Psoas muscle (tissue), 8 donors: ENCODE data around the gene ZNHIT6. TPM values are rescaled to one million over a fixed set of nuclear protein-coding genes. Genes with fewer than 3 reads are reported as not detected.

Source experiments
- ATAC-seq, 4 donors: fragments of 200-7000 bp; cut with Tn5 transposase; one replicate each; pipeline ENCODE4 v1.9.1; 2020; ENCODE audit warnings: moderate library complexity in 3 of 4, mild to moderate bottlenecking in 2 of 4
- DNase-seq, 2 donors: peaks; one replicate each; pipeline ENCODE4 v3.0.0-alpha.2; 2020
- H3K27ac ChIP-seq: fragments of 200-600 bp; one replicate; pipeline ENCODE4 v1.8.0; 2022
- H3K27me3 ChIP-seq, 3 donors: fragments of 200-600 bp in 1 of 3; one replicate each; pipeline versions ENCODE4 v1.6.1 to v1.8.0; 2013 to 2022; ENCODE audit warnings: low read length in 2 of 3, mild to moderate bottlenecking in 2 of 3, moderate library complexity in 1 of 3; ENCODE audit not compliant: insufficient read depth in 3 of 3
- H3K36me3 ChIP-seq, 2 donors: fragments of 200-600 bp in 1 of 2; one replicate each; pipeline versions ENCODE4 v1.6.1 to v1.8.0; 2013 to 2022; ENCODE audit warnings: low read depth in 1 of 2, mild to moderate bottlenecking in 1 of 2, moderate library complexity in 1 of 2; ENCODE audit not compliant: insufficient read depth in 1 of 2
- H3K4me1 ChIP-seq: fragments of 200-600 bp; one replicate; pipeline ENCODE4 v1.8.0; 2022
- H3K4me3 ChIP-seq: fragments of 200-600 bp; one replicate; pipeline ENCODE4 v1.8.0; 2022; ENCODE audit warnings: mild to moderate bottlenecking
- H3K9me3 ChIP-seq: fragments of 200-600 bp; one replicate; pipeline ENCODE4 v1.8.0; 2022
- WGBS, 3 donors: extraction: QIAGEN DNeasy Blood & Tissue Kit; methylation state at CpG; one replicate each; pipeline versions ENCODE4 v1.1.6 to v1.1.7; 2013; 5-methylcytosine and 5-hydroxymethylcytosine counted together
- intact Hi-C, 2 donors: fragments of 100-400 bp; cut with DNase I; formaldehyde crosslinking; loops; one replicate each; pipeline versions ENCODE4 v1.11.0 to v1.14.2; 2022
- long read RNA-seq, 2 donors: library from polyadenylated mRNA; unstranded; transcript quantifications; one replicate each; pipeline ENCODE4 v2.0.0, GENCODE V29; 2021
- polyA plus RNA-seq, 3 donors: library from polyadenylated mRNA; stranded (reverse); fragments of 200-250 nt; gene quantifications; one replicate each; pipeline ENCODE4 v1.2.3, GENCODE V29; 2013
- total RNA-seq, 4 donors: library from RNA; stranded (reverse); fragmentation: NEBNext Ultra II Directional in 2 of 4; extraction: Animal tissue kit (Norgen Biotek cat#: 25700) in 2 of 4; gene quantifications; one replicate each; pipeline versions ENCODE4 v1.2.1 to v1.2.4, GENCODE V29; 2021 to 2023
- TF ChIP-seq, protein P1 (sequence below): fragments of 200-600 bp; IDR thresholded peaks from one replicate; pipeline ENCODE4 v1.8.0; 2022; ENCODE audit warnings: antibody characterized with exemption
- donor health status: healthy with polysubstance abuse.
- donor health status: DM: no; HTN: no; CAD: no; lungs with moderate emphysema.
- donor health status: Bipolar disorder and iron deficiency.
- donor health status: healthy.
- donor health status: DM: yes; HTN: yes; CAD: no.
- donor health status: DM: no; HTN: no; CAD: no.
- donor health status: DM: no; HTN: no; CAD: no.
- donor health status: DM: yes; HTN: yes; CAD: no.

ZNHIT6 gene, protein sequence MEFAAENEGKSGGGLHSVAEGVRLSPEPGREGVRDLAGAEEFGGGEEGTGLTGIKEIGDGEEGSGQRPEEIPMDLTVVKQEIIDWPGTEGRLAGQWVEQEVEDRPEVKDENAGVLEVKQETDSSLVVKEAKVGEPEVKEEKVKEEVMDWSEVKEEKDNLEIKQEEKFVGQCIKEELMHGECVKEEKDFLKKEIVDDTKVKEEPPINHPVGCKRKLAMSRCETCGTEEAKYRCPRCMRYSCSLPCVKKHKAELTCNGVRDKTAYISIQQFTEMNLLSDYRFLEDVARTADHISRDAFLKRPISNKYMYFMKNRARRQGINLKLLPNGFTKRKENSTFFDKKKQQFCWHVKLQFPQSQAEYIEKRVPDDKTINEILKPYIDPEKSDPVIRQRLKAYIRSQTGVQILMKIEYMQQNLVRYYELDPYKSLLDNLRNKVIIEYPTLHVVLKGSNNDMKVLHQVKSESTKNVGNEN
- total RNA-seq (10 to 100 TPM; 12.2 to 13.5 (median 12.7) TPM), polyA plus RNA-seq (10 to 100 TPM in 1 of 3 donors, 1 to 10 TPM in 2; 3.6 to 12.3 (median 6.1) TPM)
- long read RNA-seq, donor 1, transcript ZNHIT6-201 (10 exons, 2,797 nt) = major isoform, 8 of 11 reads
- long read RNA-seq, donor 1, partial matches to known transcripts = 0 of 11 reads
- long read RNA-seq, donor 1, other reads (novel, unspliced or antisense) = 3 of 11 reads
- long read RNA-seq, donor 2, transcript ZNHIT6-201 (10 exons, 2,797 nt) = major isoform, 10 of 11 reads
- long read RNA-seq, donor 2, partial matches to known transcripts = 1 of 11 reads
- long read RNA-seq, donor 2, other reads (novel, unspliced or antisense) = 0 of 11 reads

DNA sequence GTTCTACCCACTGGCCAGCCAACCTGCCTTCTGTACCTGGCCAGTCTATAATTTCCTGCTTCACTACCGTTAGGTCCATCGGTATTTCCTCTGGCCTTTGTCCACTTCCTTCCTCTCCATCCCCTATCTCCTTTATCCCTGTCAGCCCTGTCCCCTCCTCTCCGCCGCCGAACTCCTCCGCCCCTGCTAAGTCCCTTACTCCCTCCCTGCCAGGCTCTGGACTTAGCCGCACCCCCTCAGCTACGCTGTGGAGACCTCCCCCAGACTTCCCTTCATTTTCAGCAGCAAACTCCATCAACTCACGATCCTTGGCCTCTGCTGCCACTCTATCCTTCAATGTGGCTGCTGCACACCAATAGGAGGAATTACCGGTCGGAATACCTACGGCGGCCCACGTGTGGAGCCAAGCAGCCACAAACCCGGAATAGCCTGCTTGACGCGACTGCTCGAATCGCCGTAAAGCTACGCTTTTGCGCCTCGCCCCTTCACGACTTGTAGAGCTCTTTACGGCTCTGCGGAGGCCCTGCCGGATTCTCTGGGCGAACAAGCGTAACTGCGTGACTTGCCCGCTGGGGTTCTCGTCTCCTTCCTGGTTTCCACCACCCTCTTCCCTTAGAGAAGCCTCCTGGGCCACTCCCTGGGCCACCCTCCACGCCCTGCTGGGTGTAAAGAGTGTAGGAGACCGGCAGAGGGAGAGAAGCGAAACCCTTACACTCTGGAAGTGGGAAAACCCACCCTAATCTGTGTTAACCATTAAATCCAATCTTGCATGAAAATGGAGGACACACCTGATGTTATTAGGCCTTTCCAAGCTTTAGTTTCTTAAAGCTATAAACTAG lies at the start of gene ZNHIT6:
Gene ZNHIT6, minus strand, starts transcription at position 444 of the 839 bp plus-strand sequence. Its CDS starts 149 bp downstream, at position 295.
- Histone ChIP-seq H3K27me3 (no peaks in the 10 kb centered on the region), H3K36me3 (peaks cover 2 to 33% of the 10 kb centered on the region in 2 donors), H3K9me3 (no peaks in the 10 kb centered on the region), H3K4me3 (peak within 1 kb of the TSS; percentile 90), H3K27ac (peak within 1 kb of the TSS; percentile 80), H3K4me1 (peaks cover 15% of the 10 kb centered on the region)
- 1% methylated on average over 35 of the region's 35 CpGs for WGBS, 3 donors
- peak; percentile 96 to 99 (median 98) for ATAC-seq
- intact Hi-C loops = no loop called here
- TF ChIP-seq, protein P1, sequence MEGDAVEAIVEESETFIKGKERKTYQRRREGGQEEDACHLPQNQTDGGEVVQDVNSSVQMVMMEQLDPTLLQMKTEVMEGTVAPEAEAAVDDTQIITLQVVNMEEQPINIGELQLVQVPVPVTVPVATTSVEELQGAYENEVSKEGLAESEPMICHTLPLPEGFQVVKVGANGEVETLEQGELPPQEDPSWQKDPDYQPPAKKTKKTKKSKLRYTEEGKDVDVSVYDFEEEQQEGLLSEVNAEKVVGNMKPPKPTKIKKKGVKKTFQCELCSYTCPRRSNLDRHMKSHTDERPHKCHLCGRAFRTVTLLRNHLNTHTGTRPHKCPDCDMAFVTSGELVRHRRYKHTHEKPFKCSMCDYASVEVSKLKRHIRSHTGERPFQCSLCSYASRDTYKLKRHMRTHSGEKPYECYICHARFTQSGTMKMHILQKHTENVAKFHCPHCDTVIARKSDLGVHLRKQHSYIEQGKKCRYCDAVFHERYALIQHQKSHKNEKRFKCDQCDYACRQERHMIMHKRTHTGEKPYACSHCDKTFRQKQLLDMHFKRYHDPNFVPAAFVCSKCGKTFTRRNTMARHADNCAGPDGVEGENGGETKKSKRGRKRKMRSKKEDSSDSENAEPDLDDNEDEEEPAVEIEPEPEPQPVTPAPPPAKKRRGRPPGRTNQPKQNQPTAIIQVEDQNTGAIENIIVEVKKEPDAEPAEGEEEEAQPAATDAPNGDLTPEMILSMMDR = peak; percentile 37
- DNase-seq = peak; percentile 90 to 95

DNA sequence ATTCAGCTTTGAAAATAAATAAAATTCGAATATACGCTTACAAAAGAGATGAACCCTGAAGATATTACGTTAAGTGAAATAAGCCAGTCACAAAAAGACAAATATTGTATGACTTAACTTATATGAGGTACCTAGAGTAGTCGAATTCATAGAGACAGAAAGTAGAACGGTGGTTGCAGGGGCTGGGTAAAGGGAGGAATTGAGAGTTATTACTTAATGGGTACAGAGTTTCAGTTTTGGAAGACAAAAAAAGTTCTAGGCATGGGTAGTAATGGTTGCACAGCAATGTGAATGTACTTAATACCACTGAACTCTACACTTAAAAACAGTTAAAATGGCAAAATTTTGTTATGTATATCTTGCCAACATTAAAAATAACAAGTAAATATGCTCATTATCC lies 48.6 kb upstream of the ZNHIT6 start:
- TF ChIP-seq, protein P1 = no peak

DNA sequence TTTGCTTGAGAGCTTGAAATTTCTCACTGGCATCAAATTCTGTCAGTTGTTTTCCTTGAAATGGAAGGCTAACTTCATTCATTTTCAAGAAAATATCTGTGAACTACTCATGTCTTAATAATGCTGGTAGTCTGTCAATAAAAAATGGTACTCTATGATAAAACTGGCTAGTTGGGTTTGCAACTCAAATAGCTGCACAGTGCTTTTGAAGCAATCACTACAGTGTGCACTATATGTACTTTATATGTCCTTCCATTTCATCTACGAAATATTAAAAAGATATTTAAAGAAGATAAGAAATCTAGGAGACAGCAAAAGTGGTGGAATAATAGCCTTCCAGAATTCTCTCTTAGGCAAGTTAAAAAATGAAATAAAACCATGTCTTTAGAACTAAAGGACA lies 39.9 kb upstream of the ZNHIT6 start:
- TF ChIP-seq, protein P1 = no peak
- intact Hi-C loops = no loop called here
- no peak overlapping the region for H3K27ac ChIP-seq
- no peaks in the 10 kb centered on the region for H3K36me3 ChIP-seq
- no peaks in the 10 kb centered on the region for H3K27me3 ChIP-seq
- H3K4me3 ChIP-seq = no peak overlapping the region
- no peaks in the 10 kb centered on the region for H3K9me3 ChIP-seq
- H3K4me1 ChIP-seq = no peaks in the 10 kb centered on the region
- ATAC-seq (no peak), DNase-seq (no peak)
- WGBS, 3 donors = 0 to 82% (median 43%) methylated on average over 1 of the region's 1 CpG

More for the DNA sequence above, 48.6 kb upstream of the ZNHIT6 start:
- Histone ChIP-seq H3K36me3 (no peaks in the 10 kb centered on the region), H3K27ac (no peak overlapping the region), H3K4me1 (no peaks in the 10 kb centered on the region), H3K4me3 (no peak overlapping the region), H3K9me3 (no peaks in the 10 kb centered on the region), H3K27me3 (no peaks in the 10 kb centered on the region)
- ATAC-seq (no peak), DNase-seq (no peak)
- 87 to 88% (median 88%) methylated on average over 5 of the region's 5 CpGs for WGBS, 3 donors
- intact Hi-C loops = no loop called here

DNA sequence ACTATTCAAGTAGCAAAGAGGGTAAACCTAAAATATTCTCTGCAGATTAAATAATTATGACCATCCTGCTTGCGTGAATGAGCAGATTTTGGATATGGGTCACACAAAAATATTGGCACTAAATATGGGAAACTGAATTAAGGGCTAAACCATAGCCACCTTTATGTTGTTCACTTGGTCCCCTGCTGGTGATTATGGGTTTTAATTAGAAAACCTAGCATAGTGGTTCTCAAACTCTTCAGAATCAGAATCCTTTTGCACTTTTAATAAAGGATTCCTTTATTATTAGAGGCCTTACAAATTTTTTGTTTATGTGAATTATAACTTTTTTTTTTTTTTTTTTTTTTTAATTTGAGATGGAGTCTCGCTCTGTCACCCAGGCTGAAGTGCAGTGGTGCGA lies 38.5 kb upstream of the ZNHIT6 start:
- DNase-seq (no peak), ATAC-seq (no peak)
- intact Hi-C loops = no loop called here
- Histone ChIP-seq H3K27ac (no peak overlapping the region), H3K4me3 (no peak overlapping the region), H3K36me3 (no peaks in the 10 kb centered on the region), H3K27me3 (no peaks in the 10 kb centered on the region), H3K9me3 (no peaks in the 10 kb centered on the region), H3K4me1 (no peaks in the 10 kb centered on the region)
- TF ChIP-seq, protein P1 = no peak
- 88 to 91% (median 90%) methylated on average over 3 of the region's 3 CpGs for WGBS, 3 donors
